GM18951 (cell line): ENCODE results near the gene CRTAC1.

Source experiments
- POLR2A ChIP-seq: IDR thresholded peaks from 4 replicates; pipeline ENCODE4 v1.6.1; 2011; ENCODE audit warnings: mild to moderate bottlenecking; ENCODE audit not compliant: insufficient read length, insufficient read depth; ENCODE audit errors: extremely low read depth
- in situ Hi-C: fragments of 300-500 bp; cut with MboI; formaldehyde crosslinking; loops from one replicate; pipeline ENCODE4 v1.12.0; 2022; ENCODE audit warnings: low sequenced_read_pairs, mixed read lengths, inconsistent platforms; ENCODE audit not compliant: unreplicated experiment

The CRTAC1 gene

DNA sequence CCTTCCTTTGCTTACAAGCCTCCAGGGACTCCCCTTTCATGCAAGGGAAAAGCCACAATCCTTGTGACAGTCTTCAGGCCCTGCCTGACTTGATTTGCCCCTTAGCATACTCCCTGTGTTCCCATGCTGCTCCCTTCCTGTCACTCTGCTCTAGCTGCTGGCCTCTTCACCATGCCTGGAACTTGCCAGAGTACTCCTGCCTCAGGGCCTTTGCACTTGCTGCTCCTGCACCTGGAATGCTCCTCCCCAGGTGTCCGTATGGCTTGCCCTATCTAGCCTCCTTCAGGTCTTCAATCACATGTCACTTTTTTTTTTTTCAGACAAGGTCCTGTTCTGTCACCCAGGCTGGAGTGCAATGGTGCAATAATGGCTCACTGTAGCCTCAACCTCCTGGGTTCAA, 203.5 kb downstream of the CRTAC1 start:
- TF ChIP-seq POLR2A, result no peak
- in situ Hi-C loops, result no loop called here

DNA sequence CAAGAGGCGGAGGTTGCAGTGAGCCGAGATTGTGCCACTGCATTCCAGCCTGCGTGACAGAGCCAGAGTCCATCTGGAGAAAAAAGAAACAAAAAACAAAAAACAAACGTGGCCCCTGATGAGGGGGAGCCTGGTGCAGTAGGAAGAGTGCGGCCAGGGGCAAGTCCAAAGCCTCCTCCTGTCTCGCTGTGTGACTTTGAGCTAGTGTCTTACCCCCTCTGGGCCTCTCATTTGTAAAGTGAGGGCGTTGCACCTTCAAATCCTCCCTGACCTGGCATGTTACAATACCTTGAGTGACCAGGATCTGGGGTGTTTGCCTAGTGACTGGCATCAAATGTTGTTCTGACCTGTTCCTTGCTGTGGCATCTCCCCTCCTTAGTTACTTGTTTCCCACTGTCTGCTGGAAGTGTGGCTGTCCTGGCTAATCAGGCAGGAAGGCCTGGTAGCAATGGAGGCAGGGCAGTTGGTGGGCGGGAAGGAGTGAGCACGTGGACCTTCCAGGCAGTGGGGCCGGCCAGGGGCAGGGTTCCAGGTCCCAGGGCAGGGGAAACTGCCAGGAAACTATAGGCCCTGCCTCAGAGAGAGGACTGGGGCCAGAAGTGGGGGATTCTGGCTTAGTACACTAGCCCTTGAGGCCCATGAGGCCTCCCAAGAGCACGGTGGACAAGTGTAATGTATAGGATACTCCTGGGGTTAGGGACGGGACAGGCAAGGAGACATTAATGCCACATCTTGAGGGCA, 205.2 kb downstream of the CRTAC1 start:
- in situ Hi-C loops, result no loop called here
- TF ChIP-seq POLR2A, result no peak

- no peak for TF ChIP-seq POLR2A
- in situ Hi-C loops, result no loop called here
Observed at GRCh38 chr10:97823734-97824133, 206.7 kb downstream of the CRTAC1 start.

DNA sequence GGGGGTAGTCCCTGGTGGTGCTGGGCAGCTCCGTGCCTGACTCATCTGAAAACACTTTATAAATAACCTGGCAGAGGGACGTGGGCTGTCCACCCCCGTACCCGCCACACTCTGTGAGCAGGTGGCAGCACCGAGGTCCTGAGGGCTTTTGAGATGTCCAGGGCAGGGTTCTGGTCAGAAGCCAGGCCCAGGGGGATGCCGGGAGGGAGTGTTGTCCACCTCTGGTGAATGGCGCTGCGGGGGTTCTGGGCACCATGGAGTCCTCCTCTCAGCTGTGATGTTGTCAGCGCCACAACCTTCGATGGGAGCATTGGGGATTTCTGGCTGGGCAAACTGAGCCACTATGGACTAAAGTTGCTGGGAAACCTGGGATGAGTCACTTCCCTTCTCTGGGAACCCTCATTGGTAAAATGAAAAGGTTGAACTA, 208.1 kb downstream of the CRTAC1 start:
- TF ChIP-seq POLR2A, result no peak
- in situ Hi-C loops, result no loop called here

- in situ Hi-C loops, result no loop called here
- no peak for TF ChIP-seq POLR2A
Observed at GRCh38 chr10:97821308-97822038, 208.9 kb downstream of the CRTAC1 start.

- no peak for TF ChIP-seq POLR2A
- in situ Hi-C loops, result no loop called here
Observed at GRCh38 chr10:97820096-97820704, 210.2 kb downstream of the CRTAC1 start.

DNA sequence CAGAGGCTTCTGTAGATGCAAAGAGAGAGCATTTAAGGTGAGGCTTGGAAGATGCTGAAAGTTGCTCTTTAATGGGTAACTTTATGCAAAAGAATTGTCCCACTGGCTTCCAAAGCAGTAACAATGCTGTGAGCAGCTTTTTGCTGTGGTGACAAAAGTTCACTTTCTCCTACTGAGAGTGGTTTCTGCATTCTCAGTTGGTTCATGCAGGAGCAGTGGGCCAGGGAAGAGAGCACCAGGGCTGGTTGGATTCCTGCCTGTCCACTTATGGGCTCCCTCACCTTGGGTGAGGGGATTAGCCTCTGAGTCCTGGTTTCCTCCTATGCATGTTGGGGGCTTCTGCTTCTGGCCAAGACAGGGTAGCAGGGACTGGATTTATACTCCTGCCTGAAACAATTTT, 211.8 kb downstream of the CRTAC1 start:
- no peak for TF ChIP-seq POLR2A
- in situ Hi-C loops, result no loop called here

- in situ Hi-C loops, result no loop called here
- no peak for TF ChIP-seq POLR2A
Observed at GRCh38 chr10:97816609-97817008, 213.8 kb downstream of the CRTAC1 start.
